Measurements from ENCODE around the gene ASCL4.

Gene ASCL4

GRCh38 chr12:107731366-107731765, 43.1 kb upstream of the ASCL4 start:
- Histone ChIP-seq H2BK12ac (ENCODE audit: low read length in 2 of 2) (no peak overlapping the region), H3K36me3 (ENCODE audit: control insufficient read depth in 1 of 2, insufficient read depth in 2 of 2, low read depth in 1 of 2, low read length in 2 of 2) (peaks cover 10 to 47% of the 10 kb centered on the region in 2 experiments), H3K4me2 (ENCODE audit: low read length, poor library complexity, severe bottlenecking) (no peak overlapping the region), H3K18ac (ENCODE audit: low read depth in 1 of 2, low read length in 2 of 2) (no peak overlapping the region), H3K27me3 (ENCODE audit: control insufficient read depth in 1 of 2, insufficient read depth in 1 of 2, low read length in 2 of 2) (no peaks in the 10 kb centered on the region), H2AK5ac (ENCODE audit: low read length, severe bottlenecking) (no peak overlapping the region), H3K4me1 (ENCODE audit: control insufficient read depth, insufficient read depth, low read depth, low read length) (no peaks in the 10 kb centered on the region), H4K91ac (ENCODE audit: low read length) (no peak overlapping the region), H2BK120ac (ENCODE audit: low read depth, low read length) (no peak overlapping the region), H3K79me1 (replicated peaks; ENCODE audit: low read length, poor library complexity, severe bottlenecking) (peaks cover 13% of the 10 kb centered on the region), H4K8ac (ENCODE audit: low read length) (no peak overlapping the region), H3K27ac (ENCODE audit: low read length, poor library complexity, severe bottlenecking) (no peak overlapping the region), H3K9ac (ENCODE audit: low read length) (no peak overlapping the region), H3K4ac (ENCODE audit: low read depth in 1 of 2, low read length in 2 of 2) (no peak overlapping the region), H2BK15ac (ENCODE audit: low read depth, poor library complexity, severe bottlenecking) (no peak overlapping the region), H3K23ac (ENCODE audit: low read length in 2 of 2) (no peak overlapping the region), H2AFZ (ENCODE audit: low read depth, low read length) (no peak overlapping the region), H3K14ac (ENCODE audit: low read length in 2 of 2) (no peak overlapping the region), H2BK5ac (ENCODE audit: low read depth, low read length, poor library complexity, severe bottlenecking) (no peak overlapping the region), H3K9me3 (ENCODE audit: control insufficient read depth, low read length) (no peaks in the 10 kb centered on the region), H3K4me3 (ENCODE audit: insufficient read depth in 1 of 2, low read depth in 1 of 2, low read length in 2 of 2) (no peak overlapping the region)
- WGBS, result 94% methylated on average over 4 of the region's 4 CpGs
- DNase-seq, result no peak

DNA sequence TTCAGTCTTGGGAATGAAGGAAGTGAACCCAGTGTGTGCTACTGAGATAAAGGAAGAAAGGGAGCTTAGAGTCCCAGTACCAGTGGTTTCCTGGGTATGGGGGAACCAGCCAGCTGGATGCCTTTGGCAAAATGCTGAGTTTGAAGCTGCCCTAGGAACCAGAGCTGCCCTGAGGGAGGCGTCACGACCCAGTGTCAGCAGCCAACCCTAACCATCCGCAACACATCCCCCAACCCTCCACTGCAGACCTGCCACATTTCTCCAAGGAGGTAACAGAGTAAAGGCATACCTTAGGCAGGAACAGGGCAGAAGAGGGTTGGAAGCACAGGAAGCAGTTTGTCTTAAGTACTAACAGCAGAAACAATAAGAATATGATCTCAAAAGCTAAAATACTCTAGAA, 42.1 kb upstream of the ASCL4 start:
- Histone ChIP-seq H3K4me3 (ENCODE audit: insufficient read depth in 1 of 2, low read depth in 1 of 2, low read length in 2 of 2) (no peak overlapping the region), H3K36me3 (ENCODE audit: control insufficient read depth in 1 of 2, insufficient read depth in 2 of 2, low read depth in 1 of 2, low read length in 2 of 2) (peaks cover 12 to 57% of the 10 kb centered on the region in 2 experiments), H2BK12ac (ENCODE audit: low read length in 2 of 2) (no peak overlapping the region), H4K8ac (ENCODE audit: low read length) (no peak overlapping the region), H2AK5ac (ENCODE audit: low read length, severe bottlenecking) (no peak overlapping the region), H2BK5ac (ENCODE audit: low read depth, low read length, poor library complexity, severe bottlenecking) (no peak overlapping the region), H3K4ac (ENCODE audit: low read depth in 1 of 2, low read length in 2 of 2) (no peak overlapping the region), H4K91ac (ENCODE audit: low read length) (no peak overlapping the region), H3K23ac (ENCODE audit: low read length in 2 of 2) (no peak overlapping the region), H3K14ac (ENCODE audit: low read length in 2 of 2) (no peak overlapping the region), H3K9me3 (ENCODE audit: control insufficient read depth, low read length) (no peaks in the 10 kb centered on the region), H2BK15ac (ENCODE audit: low read depth, poor library complexity, severe bottlenecking) (no peak overlapping the region), H3K18ac (ENCODE audit: low read depth in 1 of 2, low read length in 2 of 2) (no peak overlapping the region), H3K27me3 (ENCODE audit: control insufficient read depth in 1 of 2, insufficient read depth in 1 of 2, low read length in 2 of 2) (no peaks in the 10 kb centered on the region), H3K4me1 (ENCODE audit: control insufficient read depth, insufficient read depth, low read depth, low read length) (no peaks in the 10 kb centered on the region), H3K4me2 (ENCODE audit: low read length, poor library complexity, severe bottlenecking) (no peak overlapping the region), H3K79me1 (replicated peaks; ENCODE audit: low read length, poor library complexity, severe bottlenecking) (peaks cover 17% of the 10 kb centered on the region), H2AFZ (ENCODE audit: low read depth, low read length) (no peak overlapping the region), H3K27ac (ENCODE audit: low read length, poor library complexity, severe bottlenecking) (no peak overlapping the region), H2BK120ac (ENCODE audit: low read depth, low read length) (no peak overlapping the region), H3K9ac (ENCODE audit: low read length) (no peak overlapping the region)
- WGBS, result 92% methylated on average over 2 of the region's 3 CpGs
- no peak for DNase-seq

DNA sequence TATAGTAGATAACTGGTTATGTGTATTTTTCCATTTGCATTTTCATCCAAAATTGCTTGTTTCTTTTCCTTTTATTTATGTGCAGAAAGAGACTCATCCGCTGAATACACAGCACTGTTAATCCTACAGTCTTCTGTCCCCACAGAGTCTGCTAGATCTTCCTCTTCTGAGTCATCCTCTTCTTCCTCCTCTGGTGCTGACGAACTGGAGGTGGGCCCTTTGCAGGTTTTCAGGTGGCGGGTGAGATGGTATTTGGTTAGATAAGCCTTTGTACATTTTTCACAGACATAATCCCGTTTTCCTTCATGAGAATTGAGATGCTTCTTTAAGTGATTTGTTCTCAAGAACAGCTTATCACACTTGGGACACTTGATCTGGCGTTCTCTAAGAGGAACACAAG, 40.4 kb upstream of the ASCL4 start:
- Histone ChIP-seq H3K14ac (ENCODE audit: low read length in 2 of 2) (no peak overlapping the region), H3K27ac (ENCODE audit: low read length, poor library complexity, severe bottlenecking) (no peak overlapping the region), H3K4ac (ENCODE audit: low read depth in 1 of 2, low read length in 2 of 2) (no peak overlapping the region), H3K4me2 (ENCODE audit: low read length, poor library complexity, severe bottlenecking) (no peak overlapping the region), H4K8ac (ENCODE audit: low read length) (no peak overlapping the region), H2AK5ac (ENCODE audit: low read length, severe bottlenecking) (no peak overlapping the region), H3K9me3 (ENCODE audit: control insufficient read depth, low read length) (no peaks in the 10 kb centered on the region), H3K79me1 (replicated peaks; ENCODE audit: low read length, poor library complexity, severe bottlenecking) (peaks cover 26% of the 10 kb centered on the region), H3K27me3 (ENCODE audit: control insufficient read depth in 1 of 2, insufficient read depth in 1 of 2, low read length in 2 of 2) (no peaks in the 10 kb centered on the region), H3K4me1 (ENCODE audit: control insufficient read depth, insufficient read depth, low read depth, low read length) (no peaks in the 10 kb centered on the region), H2AFZ (ENCODE audit: low read depth, low read length) (no peak overlapping the region), H2BK5ac (ENCODE audit: low read depth, low read length, poor library complexity, severe bottlenecking) (no peak overlapping the region), H2BK120ac (ENCODE audit: low read depth, low read length) (no peak overlapping the region), H3K23ac (ENCODE audit: low read length in 2 of 2) (no peak overlapping the region), H3K4me3 (ENCODE audit: insufficient read depth in 1 of 2, low read depth in 1 of 2, low read length in 2 of 2) (no peak overlapping the region), H3K36me3 (ENCODE audit: control insufficient read depth in 1 of 2, insufficient read depth in 2 of 2, low read depth in 1 of 2, low read length in 2 of 2) (peaks cover 18 to 74% of the 10 kb centered on the region in 2 experiments), H3K9ac (ENCODE audit: low read length) (no peak overlapping the region), H2BK12ac (ENCODE audit: low read length in 2 of 2) (no peak overlapping the region), H2BK15ac (ENCODE audit: low read depth, poor library complexity, severe bottlenecking) (no peak overlapping the region), H3K18ac (ENCODE audit: low read depth in 1 of 2, low read length in 2 of 2) (no peak overlapping the region), H4K91ac (ENCODE audit: low read length) (no peak overlapping the region)
- WGBS, result 84% methylated on average over 3 of the region's 5 CpGs
- no peak for DNase-seq

DNA sequence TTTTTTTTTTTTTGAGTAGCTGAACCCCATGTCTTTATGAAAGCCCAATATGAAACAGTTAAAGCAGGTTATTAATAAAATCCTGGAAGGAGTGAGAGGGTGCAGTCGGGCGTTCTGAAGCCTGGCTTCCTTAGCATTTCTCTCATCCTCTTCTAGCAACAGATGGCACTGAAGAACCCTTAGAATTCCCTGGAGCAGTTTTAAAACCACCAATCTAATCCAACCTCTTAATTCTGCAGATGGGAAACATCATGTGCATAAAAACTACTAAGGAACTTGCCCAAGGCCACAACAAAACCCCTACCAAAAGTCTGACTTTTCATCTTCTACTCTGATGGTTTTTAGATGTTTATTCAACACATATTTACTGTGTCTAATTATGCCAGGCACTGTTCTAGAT, 38.7 kb upstream of the ASCL4 start:
- Histone ChIP-seq H3K27ac (ENCODE audit: low read length, poor library complexity, severe bottlenecking) (no peak overlapping the region), H2AFZ (ENCODE audit: low read depth, low read length) (no peak overlapping the region), H2BK12ac (ENCODE audit: low read length in 2 of 2) (no peak overlapping the region), H2BK15ac (ENCODE audit: low read depth, poor library complexity, severe bottlenecking) (no peak overlapping the region), H3K4me3 (ENCODE audit: insufficient read depth in 1 of 2, low read depth in 1 of 2, low read length in 2 of 2) (no peak overlapping the region), H2BK5ac (ENCODE audit: low read depth, low read length, poor library complexity, severe bottlenecking) (no peak overlapping the region), H3K9ac (ENCODE audit: low read length) (no peak overlapping the region), H3K4ac (ENCODE audit: low read depth in 1 of 2, low read length in 2 of 2) (no peak overlapping the region), H3K23ac (ENCODE audit: low read length in 2 of 2) (no peak overlapping the region), H3K4me2 (ENCODE audit: low read length, poor library complexity, severe bottlenecking) (no peak overlapping the region), H4K8ac (ENCODE audit: low read length) (no peak overlapping the region), H3K4me1 (ENCODE audit: control insufficient read depth, insufficient read depth, low read depth, low read length) (no peaks in the 10 kb centered on the region), H3K14ac (ENCODE audit: low read length in 2 of 2) (no peak overlapping the region), H3K18ac (ENCODE audit: low read depth in 1 of 2, low read length in 2 of 2) (no peak overlapping the region), H2AK5ac (ENCODE audit: low read length, severe bottlenecking) (no peak overlapping the region), H2BK120ac (ENCODE audit: low read depth, low read length) (no peak overlapping the region), H4K91ac (ENCODE audit: low read length) (no peak overlapping the region), H3K27me3 (ENCODE audit: control insufficient read depth in 1 of 2, insufficient read depth in 1 of 2, low read length in 2 of 2) (no peaks in the 10 kb centered on the region), H3K36me3 (ENCODE audit: control insufficient read depth in 1 of 2, insufficient read depth in 2 of 2, low read depth in 1 of 2, low read length in 2 of 2) (peaks cover 25 to 91% of the 10 kb centered on the region in 2 experiments), H3K9me3 (ENCODE audit: control insufficient read depth, low read length) (no peaks in the 10 kb centered on the region), H3K79me1 (replicated peaks; ENCODE audit: low read length, poor library complexity, severe bottlenecking) (peaks cover 35% of the 10 kb centered on the region)
- DNase-seq, result no peak
- 100% methylated on average over 2 of the region's 2 CpGs for whole genome bisulfite sequencing

Measured in mesenchymal stem cell (in vitro differentiated cells and primary cell).